ACC112 (cell line): Measurements from ENCODE around the gene NXPH4.

ENCODE experiments used
- H2AFZ ChIP-seq: fragments of 200-600 bp; sonication (generic); one replicate; pipeline ENCODE4 v1.6.0; 2017; ENCODE audit warnings: antibody characterized with exemption, low read length; ENCODE audit not compliant: unreplicated experiment
- H3K27ac ChIP-seq: fragments of 200-600 bp; sonication (generic); 2 replicates; pipeline ENCODE4 v1.5.1; 2014; ENCODE audit warnings: low read depth, mild to moderate bottlenecking, antibody characterized with exemption, low read length, moderate library complexity
- H3K27me3 ChIP-seq: fragments of 200-600 bp; sonication (generic); 2 replicates; pipeline ENCODE4 v1.6.1; 2014; ENCODE audit warnings: mild to moderate bottlenecking, antibody characterized with exemption, low read length, moderate library complexity, mixed read lengths; ENCODE audit not compliant: insufficient read depth
- H3K36me3 ChIP-seq: fragments of 200-600 bp; sonication (generic); 2 replicates; pipeline ENCODE4 v1.6.1; 2016; ENCODE audit warnings: mild to moderate bottlenecking, antibody characterized with exemption, low read length, moderate library complexity, mixed read lengths; ENCODE audit not compliant: insufficient read depth
- H3K4me1 ChIP-seq: fragments of 200-600 bp; sonication (generic); one replicate; pipeline ENCODE4 v1.6.1; 2016; ENCODE audit warnings: low read length, mixed read lengths; ENCODE audit not compliant: insufficient read depth, unreplicated experiment, control insufficient read depth
- H3K4me3 ChIP-seq: fragments of 200-600 bp; sonication (generic); 2 replicates; pipeline ENCODE4 v1.5.1; 2014; ENCODE audit warnings: mild to moderate bottlenecking, low read depth, low read length
- H3K79me2 ChIP-seq: fragments of 200-600 bp; sonication (generic); one replicate; pipeline ENCODE4 v1.6.0; 2016; ENCODE audit warnings: low read length; ENCODE audit not compliant: control insufficient read depth, unreplicated experiment, insufficient read depth

NXPH4 gene

DNA sequence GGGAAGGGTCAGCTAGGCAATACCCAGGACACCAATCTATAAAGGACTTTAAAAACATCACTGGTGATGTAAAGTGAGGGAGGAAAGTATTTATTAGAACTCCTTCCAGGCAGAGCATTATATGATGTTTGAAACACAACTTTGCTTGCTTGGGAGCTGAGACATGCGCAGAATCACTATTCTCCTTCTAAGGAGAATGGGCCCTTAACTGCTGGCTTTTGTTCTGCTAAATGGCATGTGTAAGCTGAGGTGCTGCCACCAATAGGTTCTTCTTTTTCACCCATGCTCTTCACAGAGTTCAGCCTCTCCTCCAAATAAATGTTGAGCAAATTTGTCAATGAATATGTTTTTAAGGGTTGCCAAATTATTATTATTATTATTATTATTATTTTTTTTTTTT lies 30.4 kb downstream of the NXPH4 start:
- H3K4me3 ChIP-seq: no peak overlapping the region
- H3K27me3 ChIP-seq: peaks cover 8% of the 10 kb centered on the region
- H3K4me1 ChIP-seq: peaks cover 11% of the 10 kb centered on the region

DNA sequence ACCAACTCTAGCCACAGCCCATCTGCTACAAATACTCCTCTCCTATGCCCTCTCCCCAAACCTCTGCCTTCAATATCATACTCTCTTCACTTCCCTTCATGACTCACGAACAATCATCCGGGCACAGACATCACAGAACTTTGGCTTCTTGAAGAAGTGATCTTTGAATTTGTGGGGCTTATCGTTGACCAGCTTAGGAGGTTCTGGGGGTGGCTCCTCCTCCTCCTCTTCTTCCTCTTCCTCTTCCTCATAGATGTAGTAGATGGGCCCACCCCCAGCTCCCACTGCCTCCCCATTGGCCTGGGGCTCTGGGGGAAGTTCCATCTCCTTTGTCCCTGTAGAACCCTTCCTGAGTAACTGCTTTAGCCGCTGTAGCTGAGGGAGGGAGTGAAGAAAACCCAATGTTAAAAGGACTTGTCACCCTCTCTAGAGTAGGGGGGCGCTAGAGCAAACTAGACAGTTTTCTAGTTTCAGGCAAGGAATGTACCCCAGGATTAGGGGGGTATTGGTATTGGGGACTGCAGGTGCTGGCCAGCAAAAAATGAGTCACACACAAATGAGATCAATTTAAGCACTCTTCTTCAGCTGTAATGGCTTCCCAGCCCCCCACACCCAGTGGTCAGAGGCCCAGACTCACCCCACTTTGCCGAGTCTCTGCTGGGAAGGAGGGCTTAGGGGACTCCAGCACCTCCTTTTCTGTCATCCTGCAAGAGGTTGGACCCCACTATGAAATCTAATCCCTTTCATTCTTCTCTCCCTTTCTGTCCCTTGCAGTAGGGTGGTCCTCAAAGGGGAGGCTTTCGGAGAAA lies 32.5 kb downstream of the NXPH4 start:
- Histone ChIP-seq H3K27me3 (no peaks in the 10 kb centered on the region), H3K27ac (no peak overlapping the region), H2AFZ (no peak overlapping the region), H3K79me2 (no peaks in the 10 kb centered on the region), H3K4me1 (peaks cover 4% of the 10 kb centered on the region), H3K36me3 (no peaks in the 10 kb centered on the region), H3K4me3 (no peak overlapping the region)

More for the DNA sequence above, 30.4 kb downstream of the NXPH4 start:
- Histone ChIP-seq H3K36me3 (no peaks in the 10 kb centered on the region), H2AFZ (no peak overlapping the region), H3K79me2 (no peaks in the 10 kb centered on the region), H3K27ac (no peak overlapping the region)

DNA sequence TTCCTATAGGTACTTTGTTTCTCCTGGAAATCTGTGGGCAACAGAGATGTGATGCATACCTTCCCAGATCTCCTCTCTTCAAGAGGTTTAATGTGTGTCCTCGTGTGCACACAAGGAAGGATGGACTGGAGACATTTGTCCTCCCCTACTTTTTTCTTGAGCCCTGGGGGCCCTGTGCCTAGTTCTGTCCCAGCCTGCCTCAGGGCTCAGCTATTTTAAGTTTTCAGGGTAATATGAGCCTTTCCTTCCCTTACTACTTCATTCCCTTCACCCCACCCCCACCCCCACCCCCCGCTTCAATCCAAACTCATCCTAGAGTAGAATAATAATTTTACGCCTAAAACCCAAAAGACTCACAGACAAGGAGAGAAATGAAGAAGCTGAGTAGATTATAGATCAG lies 33.9 kb downstream of the NXPH4 start:
- H3K27ac ChIP-seq: no peak overlapping the region
- no peaks in the 10 kb centered on the region for H3K36me3 ChIP-seq
- no peaks in the 10 kb centered on the region for H3K79me2 ChIP-seq
- no peak overlapping the region for H3K4me3 ChIP-seq
- H3K27me3 ChIP-seq: no peaks in the 10 kb centered on the region
- no peak overlapping the region for H2AFZ ChIP-seq
- H3K4me1 ChIP-seq: peaks cover 4% of the 10 kb centered on the region

DNA sequence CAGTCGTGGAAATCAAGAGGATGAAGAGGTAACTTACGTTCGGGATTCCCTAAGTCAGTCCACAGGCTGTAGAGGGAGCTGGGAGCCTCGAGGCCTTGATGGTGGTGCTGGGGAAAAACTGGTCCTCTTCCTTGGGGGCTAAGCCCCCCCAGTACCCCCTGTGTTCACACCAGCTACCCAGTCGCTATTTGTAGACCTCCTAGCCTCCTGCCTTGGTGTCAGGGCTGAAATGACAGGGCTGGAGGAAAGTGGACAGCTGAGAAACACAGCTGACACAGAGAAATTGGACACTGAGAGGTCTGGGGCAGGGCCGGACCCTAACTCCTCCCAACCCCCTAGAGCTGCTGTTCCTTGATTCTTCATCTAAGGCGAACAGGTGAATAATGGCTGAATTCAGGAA lies 34.4 kb downstream of the NXPH4 start, which contains the start of gene STAC3:
STAC3 (minus strand) TSS at position 232 of the 400 bp plus-strand sequence. CDS start 1,551 bp downstream, outside the sequence.
- H3K27me3 ChIP-seq: no peaks in the 10 kb centered on the region
- no peak within 1 kb of the TSS for H2AFZ ChIP-seq
- peaks cover 4% of the 10 kb centered on the region; the same call in 1 of the 2 replicates for H3K36me3 ChIP-seq
- peaks cover 4% of the 10 kb centered on the region for H3K4me1 ChIP-seq
- H3K27ac ChIP-seq: no peak within 1 kb of the TSS
- no peak within 1 kb of the TSS for H3K4me3 ChIP-seq
- H3K79me2 ChIP-seq: no peaks in the 10 kb centered on the region

- Histone ChIP-seq H3K36me3 (peaks cover 19% of the 10 kb centered on the region; the same call in 1 of the 2 replicates), H3K4me3 (no peak overlapping the region), H3K79me2 (no peaks in the 10 kb centered on the region), H2AFZ (no peak overlapping the region), H3K27me3 (no peaks in the 10 kb centered on the region), H3K27ac (no peak overlapping the region), H3K4me1 (no peaks in the 10 kb centered on the region)
Measured at GRCh38 chr12:57254506-57255280, 38.1 kb downstream of the NXPH4 start.

DNA sequence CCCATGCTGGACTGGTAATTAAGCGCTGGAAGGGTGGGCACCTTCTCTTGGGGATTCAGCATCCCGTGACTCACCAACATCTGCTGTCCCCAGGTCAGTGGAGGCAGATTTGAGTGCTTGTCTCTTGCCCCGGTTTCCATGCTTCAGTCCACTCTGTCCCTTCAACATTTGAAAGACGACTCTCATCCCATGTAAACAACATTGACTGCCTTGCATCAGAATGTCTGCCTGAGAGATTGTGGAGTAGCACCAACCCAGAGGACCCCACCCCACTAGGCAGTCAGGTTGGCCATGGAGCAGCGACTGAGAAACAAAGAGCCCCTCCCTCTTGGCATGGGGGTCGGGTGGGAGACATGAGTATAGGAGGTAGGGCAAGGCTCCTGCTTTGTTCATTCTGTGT lies 39.3 kb downstream of the NXPH4 start:
- H3K79me2 ChIP-seq: no peaks in the 10 kb centered on the region
- H3K36me3 ChIP-seq: peaks cover 19% of the 10 kb centered on the region; the same call in 1 of the 2 replicates
- no peaks in the 10 kb centered on the region for H3K27me3 ChIP-seq
- no peak overlapping the region for H2AFZ ChIP-seq
- no peak overlapping the region for H3K27ac ChIP-seq
- no peaks in the 10 kb centered on the region for H3K4me1 ChIP-seq
- H3K4me3 ChIP-seq: no peak overlapping the region

DNA sequence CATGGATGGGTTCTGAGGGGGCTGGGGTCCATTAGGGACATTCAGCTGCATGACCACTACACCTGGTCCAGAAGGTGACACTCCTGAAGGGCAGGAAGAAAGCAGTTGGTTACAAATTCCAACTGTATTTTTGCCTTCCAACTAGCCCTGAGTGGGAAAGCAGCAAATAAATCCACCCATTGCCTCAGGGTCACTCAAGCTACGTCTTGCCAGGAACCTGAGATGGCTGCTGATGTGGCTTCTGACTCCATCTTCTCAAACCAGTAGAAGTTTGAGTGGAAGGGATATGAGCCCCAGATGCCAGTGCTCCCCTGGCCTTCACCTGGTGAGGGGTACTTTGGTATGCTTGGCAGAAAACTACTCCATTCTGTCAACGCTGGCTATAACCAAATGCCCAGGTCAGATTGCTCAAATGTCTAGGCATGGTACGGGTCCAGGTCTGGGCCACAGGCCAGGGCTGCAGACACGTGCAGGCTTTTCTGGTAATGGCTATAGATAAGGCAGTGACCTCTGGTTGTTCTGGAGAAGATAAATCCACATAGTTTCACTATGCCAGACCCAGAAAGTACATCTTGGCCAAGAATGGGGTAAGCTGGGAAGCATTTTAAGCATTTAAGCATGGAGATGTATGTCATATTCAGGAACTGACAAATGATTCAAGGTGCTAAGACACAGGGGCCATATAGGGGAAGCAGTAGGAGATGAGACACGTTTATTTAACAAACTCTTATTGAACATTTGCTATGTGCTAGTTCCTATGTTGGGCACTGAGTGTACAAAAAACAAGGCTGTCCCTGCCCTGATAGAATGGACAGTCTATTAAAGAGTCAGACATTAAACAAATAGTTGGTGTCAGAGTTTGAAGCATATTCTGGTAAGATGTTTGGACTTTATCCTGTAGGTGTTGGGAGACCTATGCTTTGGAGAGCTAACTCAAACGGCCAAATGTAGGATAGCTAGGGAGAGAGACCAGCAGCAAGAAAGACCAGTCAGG lies 42.7 kb downstream of the NXPH4 start:
- Histone ChIP-seq H3K27ac (no peak overlapping the region), H3K4me1 (no peaks in the 10 kb centered on the region), H3K27me3 (no peaks in the 10 kb centered on the region), H2AFZ (no peak overlapping the region), H3K4me3 (no peak overlapping the region), H3K36me3 (peaks cover 19% of the 10 kb centered on the region; the same call in 1 of the 2 replicates), H3K79me2 (no peaks in the 10 kb centered on the region)

GRCh38 chr12:57260366-57260765 lies 43.8 kb downstream of the NXPH4 start:
- Histone ChIP-seq H3K79me2 (no peaks in the 10 kb centered on the region), H3K4me3 (no peak overlapping the region), H3K4me1 (no peaks in the 10 kb centered on the region), H2AFZ (no peak overlapping the region), H3K27ac (no peak overlapping the region), H3K27me3 (no peaks in the 10 kb centered on the region), H3K36me3 (peaks cover 19% of the 10 kb centered on the region; the same call in 1 of the 2 replicates)

DNA sequence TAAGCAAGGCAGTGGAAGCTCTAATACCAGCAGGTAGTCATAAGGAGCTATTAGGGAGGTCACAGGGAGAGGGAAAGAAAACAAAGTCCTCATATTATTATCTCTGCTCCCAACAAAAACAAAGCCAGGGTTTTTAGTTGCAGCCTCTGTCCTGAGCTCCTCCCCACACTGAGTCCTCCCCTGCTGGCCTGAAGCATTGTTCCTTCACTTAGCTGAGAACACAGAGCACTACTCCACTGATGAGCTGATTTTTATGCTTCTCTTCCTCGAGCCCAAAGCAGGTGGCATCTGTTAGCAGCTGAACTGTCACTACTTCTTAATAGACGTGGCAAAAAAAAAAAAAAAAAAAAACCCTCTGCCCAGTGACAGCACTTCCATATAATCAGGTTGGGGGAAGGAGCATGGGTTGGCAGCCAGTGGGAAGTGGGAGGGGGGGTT lies 44.9 kb downstream of the NXPH4 start:
- no peaks in the 10 kb centered on the region for H3K27me3 ChIP-seq
- no peak overlapping the region for H3K4me3 ChIP-seq
- peaks cover 14% of the 10 kb centered on the region; the same call in 1 of the 2 replicates for H3K36me3 ChIP-seq
- H3K79me2 ChIP-seq: no peaks in the 10 kb centered on the region
- no peak overlapping the region for H3K27ac ChIP-seq
- H3K4me1 ChIP-seq: no peaks in the 10 kb centered on the region
- H2AFZ ChIP-seq: no peak overlapping the region
